A549 (cell line): ENCODE measurements around the gene THSD7A. TPM values are rescaled to one million over a fixed set of nuclear protein-coding genes. Genes with fewer than 3 reads are reported as not detected.

Experiments
- ATAC-seq, 2 experiments: fragments of 200-7000 bp in 1 of 2; fragments of >200 bp in 1 of 2; cut with Nextera tagmentation in 1 of 2; cut with Tn5 transposase in 1 of 2; 3 replicates each; pipeline versions ENCODE4 v1.8.0 to v1.9.1; 2018 to 2020; ENCODE audit warnings: mild to moderate bottlenecking in 1 of 2, moderate library complexity in 1 of 2
- CTCF ChIA-PET: fragments of 300-600 bp; sonication (Branson Sonifier 250); formaldehyde crosslinking; extraction: SDS; loops from one replicate; lab custom pipeline; 2021; ENCODE audit warnings: antibody characterized with exemption, inconsistent platforms; lab: Yijun Ruan, JAX
- POLR2A ChIA-PET: fragments of 350-600 bp; formaldehyde crosslinking; extraction: SDS; loops from one replicate; lab custom pipeline; 2021; ENCODE audit warnings: antibody characterized with exemption, inconsistent platforms; lab: Yijun Ruan, JAX
- DNase-seq, 2 experiments: peaks; one replicate each; pipeline versions ENCODE4 v3.0.0 to v3.0.0-alpha.2; 2011 to 2016; ENCODE audit warnings: low read depth in 1 of 2, low spot score in 1 of 2
- FAIRE-seq: peaks from 2 replicates; lab custom pipeline; 2011; peaks lifted over from hg19 to GRCh38; lab: Jason Lieb, UNC
- H3K27ac ChIP-seq, 2 experiments: fragments of >200 bp; sonication (Bioruptor Twin); formaldehyde crosslinking; 3 replicates each; pipeline ENCODE4 v1.5.1; 2016 to 2017
- H3K4me1 ChIP-seq: fragments of >200 bp; sonication (Bioruptor Twin); formaldehyde crosslinking; 3 replicates; pipeline ENCODE4 v1.6.1; 2016
- H3K4me2 ChIP-seq: fragments of >200 bp; sonication (Bioruptor Twin); formaldehyde crosslinking; 3 replicates; pipeline ENCODE4 v1.6.1; 2016
- H3K4me3 ChIP-seq: fragments of >200 bp; sonication (Bioruptor Twin); formaldehyde crosslinking; 3 replicates; pipeline ENCODE4 v1.5.1; 2016
- H3K9me3 ChIP-seq: fragments of >200 bp; sonication (Bioruptor Twin); formaldehyde crosslinking; 3 replicates; pipeline ENCODE4 v1.6.1; 2016
- CBX8 ChIP-seq: fragments of 200-600 bp; sonication (generic); IDR thresholded peaks from 2 replicates; pipeline ENCODE4 v1.6.1; 2016
- CHD2 ChIP-seq: fragments of 150-350 bp; IDR thresholded peaks from 2 replicates; pipeline ENCODE4 v1.6.1; 2014; ENCODE audit warnings: low read length; ENCODE audit not compliant: partially characterized antibody
- EHMT2 ChIP-seq: fragments of 200-600 bp; sonication (generic); IDR thresholded peaks from 2 replicates; pipeline ENCODE4 v1.6.1; 2016; ENCODE audit warnings: antibody characterized with exemption, low read depth, mild to moderate bottlenecking, moderate library complexity
- EP300 ChIP-seq, 2 experiments: fragments of >200 bp; sonication (Bioruptor Twin); formaldehyde crosslinking; IDR thresholded peaks; 2 replicates in 1 of 2; 3 replicates in 1 of 2; pipeline ENCODE4 v1.6.1; 2016 to 2017
- ESRRA ChIP-seq: fragments of 150-350 bp; IDR thresholded peaks from 2 replicates; pipeline ENCODE4 v1.6.1; 2014; ENCODE audit warnings: mild to moderate bottlenecking, low read length, borderline replicate concordance
- FOSB ChIP-seq: fragments of 250-450 bp; sonication (Bioruptor Pico); IDR thresholded peaks from 2 replicates; pipeline ENCODE4 v1.5.0; 2020; ENCODE audit warnings: mild to moderate bottlenecking, moderate library complexity
- FOXS1 ChIP-seq: fragments of 250-450 bp; sonication (Bioruptor Pico); IDR thresholded peaks from 2 replicates; pipeline ENCODE4 v1.5.0; 2020; ENCODE audit warnings: mild to moderate bottlenecking, moderate library complexity
- GATA3 ChIP-seq: IDR thresholded peaks from 2 replicates; pipeline ENCODE4 v1.6.1; 2012; ENCODE audit warnings: borderline replicate concordance
- HOXA7 ChIP-seq: fragments of 250-450 bp; sonication (Bioruptor Pico); IDR thresholded peaks from 2 replicates; pipeline ENCODE4 v1.5.0; 2020; ENCODE audit warnings: mild to moderate bottlenecking, moderate library complexity
- HOXB13 ChIP-seq: fragments of 250-450 bp; sonication (Bioruptor Pico); IDR thresholded peaks from 2 replicates; pipeline ENCODE4 v1.5.0; 2020; ENCODE audit warnings: low read depth, mild to moderate bottlenecking, moderate library complexity
- HOXB5 ChIP-seq: fragments of 250-450 bp; sonication (Bioruptor Pico); IDR thresholded peaks from 2 replicates; pipeline ENCODE4 v1.5.0; 2020; ENCODE audit warnings: mild to moderate bottlenecking, moderate library complexity
- JUNB ChIP-seq: fragments of >200 bp; sonication (Bioruptor Twin); formaldehyde crosslinking; IDR thresholded peaks from 2 replicates; pipeline ENCODE4 v1.6.1; 2016
- KDM5A ChIP-seq: fragments of 200-600 bp; sonication (generic); IDR thresholded peaks from 2 replicates; pipeline ENCODE4 v1.6.1; 2016; ENCODE audit warnings: antibody characterized with exemption, mild to moderate bottlenecking
- MAZ ChIP-seq: fragments of 150-350 bp; IDR thresholded peaks from 2 replicates; pipeline ENCODE4 v1.6.1; 2014; ENCODE audit warnings: antibody characterized with exemption, low read depth, low read length, borderline replicate concordance
- NFE2L2 ChIP-seq: fragments of 150-350 bp; conservative IDR thresholded peaks from 2 replicates; pipeline ENCODE4 v1.6.1; 2014; ENCODE audit warnings: low read length
- RFX5 ChIP-seq: fragments of 450-650 bp; IDR thresholded peaks from 2 replicates; pipeline ENCODE4 v1.7.1; 2014; ENCODE audit warnings: antibody characterized with exemption, mild to moderate bottlenecking, moderate library complexity
- RNF2 ChIP-seq: fragments of 200-600 bp; sonication (generic); IDR thresholded peaks from 2 replicates; pipeline ENCODE4 v1.6.1; 2016; ENCODE audit warnings: low read depth, mild to moderate bottlenecking, antibody characterized with exemption, moderate library complexity, borderline replicate concordance
- SREBF2 ChIP-seq: fragments of 450-650 bp; IDR thresholded peaks from 2 replicates; pipeline ENCODE4 v1.6.1; 2014; ENCODE audit warnings: mild to moderate bottlenecking, moderate library complexity
- TFCP2L1 ChIP-seq: fragments of 250-450 bp; sonication (Bioruptor Pico); IDR thresholded peaks from 2 replicates; pipeline ENCODE4 v1.5.0; 2021; ENCODE audit warnings: mild to moderate bottlenecking
- TP53 ChIP-seq: fragments of 250-450 bp; sonication (Bioruptor Pico); IDR thresholded peaks from 2 replicates; pipeline ENCODE4 v1.5.0; 2021; ENCODE audit warnings: mild to moderate bottlenecking, moderate library complexity
- ZC3H11A ChIP-seq: fragments of 450-650 bp; IDR thresholded peaks from 2 replicates; pipeline ENCODE4 v1.6.1; 2014; ENCODE audit warnings: antibody characterized with exemption, mild to moderate bottlenecking
- ZSCAN20 ChIP-seq: fragments of 250-450 bp; sonication (Bioruptor Pico); IDR thresholded peaks from 2 replicates; pipeline ENCODE4 v1.8.0; 2022; ENCODE audit warnings: mild to moderate bottlenecking, moderate library complexity
- WGBS: methylation state at CpG from one replicate; pipeline ENCODE4 v1.1.6; 2017; ENCODE audit errors: missing lambda C conversion rate; 5-methylcytosine and 5-hydroxymethylcytosine counted together
- polyA plus RNA-seq, 4 experiments: library from polyadenylated mRNA; depleted of rRNA in 3 of 4; stranded (reverse); fragments of >200 nt; fragmentation: RNase III in 1 of 4; extraction: RNeasy Plus Mini Kit Qiagen cat#74134 plus additional on column Dnase treatment in 1 of 4; gene quantifications; 2 replicates in 3 of 4; 3 replicates in 1 of 4; pipeline ENCODE4 v1.2.3, GENCODE V29; 2011 to 2017
- TF ChIP-seq, protein P1 (sequence below): fragments of 450-650 bp; IDR thresholded peaks from 2 replicates; pipeline ENCODE4 v1.6.1; 2014; ENCODE audit warnings: antibody characterized with exemption
- TF ChIP-seq, protein P2 (sequence below): fragments of >200 bp; sonication (Bioruptor Twin); formaldehyde crosslinking; IDR thresholded peaks from 2 replicates; pipeline ENCODE4 v1.6.1; 2016

Gene THSD7A
- polyA plus RNA-seq, 2 of the 4 experiments (the other 2 are of a cell fraction) = 5.7 to 11.8 TPM

DNA sequence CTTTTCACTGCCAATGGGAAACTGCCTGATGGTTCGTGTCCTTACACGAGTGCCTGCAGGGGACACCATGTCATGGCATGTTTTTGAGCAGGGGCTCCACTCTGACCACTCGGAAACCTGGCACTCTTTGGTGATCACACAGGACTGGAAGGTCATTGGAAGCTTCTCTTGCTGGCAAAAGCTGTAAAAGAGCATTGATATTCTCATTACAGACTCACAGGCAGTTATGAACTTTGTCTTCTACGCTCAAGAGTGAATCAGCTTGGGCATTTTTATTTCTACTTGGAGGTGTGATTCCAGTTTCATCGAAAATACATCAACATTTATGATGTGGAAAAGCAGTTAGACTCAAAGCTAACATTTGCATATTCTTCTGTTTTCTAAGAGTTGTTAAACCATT, 238.7 kb downstream of the THSD7A start:
- no peak for DNase-seq
- 42% methylated on average over 5 of the region's 5 CpGs for WGBS
- Histone ChIP-seq H3K27ac (peak overlapping the region; percentile 40 to 67; a peak in 5 of 6 replicates), H3K9me3 (no peaks in the 10 kb centered on the region), H3K4me1 (peaks cover 24% of the 10 kb centered on the region), H3K4me3 (no peak overlapping the region), H3K4me2 (peak overlapping the region; percentile 60)
- TF ChIP-seq JUNB = no peak
- TF ChIP-seq CBX8 = no peak
- no peak for TF ChIP-seq SREBF2
- TF ChIP-seq RNF2 = no peak
- peak in 1 of 2 experiments; percentile 46; a peak in 2 of 6 replicates for ATAC-seq
- POLR2A ChIA-PET = no interaction called here
- no peak for FAIRE-seq
- CTCF ChIA-PET = interaction anchor here (1.2 kb wide), 1 partner anchor 23 kb away, joined by 4 read pairs; no protein-coding TSS in a partner anchor

DNA sequence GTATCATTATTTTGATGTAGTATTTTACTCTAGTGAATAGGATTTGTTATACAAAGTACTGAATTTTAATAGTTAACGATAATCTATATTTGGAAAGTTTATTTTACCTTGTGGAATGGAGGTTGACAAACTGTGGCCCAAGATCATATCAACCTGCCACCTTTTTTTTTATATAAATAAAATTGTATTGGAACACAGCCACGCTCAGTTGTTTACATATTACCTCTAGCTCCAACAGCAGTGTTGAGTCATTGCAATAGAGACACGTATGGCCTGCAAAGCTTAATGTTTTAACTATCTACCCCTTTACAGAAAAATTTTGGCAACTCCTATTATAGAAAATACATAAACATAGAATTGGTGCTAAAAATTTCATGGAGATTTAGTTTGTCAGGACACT, 239.3 kb downstream of the THSD7A start:
- Histone ChIP-seq H3K4me1 (peaks cover 24% of the 10 kb centered on the region), H3K27ac (0 out of 6 replicates have a peak overlapping the region, but pooled peaks of 1 of the 2 experiments have one; percentile 40), H3K4me3 (no peak overlapping the region), H3K4me2 (peak overlapping the region; percentile 60), H3K9me3 (no peaks in the 10 kb centered on the region)
- 29% methylated on average over 3 of the region's 3 CpGs for WGBS
- ATAC-seq (peak in 1 of 2 experiments; percentile 51; a peak in 1 of 6 replicates), FAIRE-seq (no peak), DNase-seq (no peak)
- ChIA-PET CTCF (interaction anchor here (1.2 kb wide), 1 partner anchor 24 kb away, joined by 4 read pairs; no protein-coding TSS in a partner anchor), POLR2A (no interaction called here)
- no peak for TF ChIP-seq TFCP2L1 (CRISPR knock-in tag)
- TF ChIP-seq, all 56 proteins: peak for 0

DNA sequence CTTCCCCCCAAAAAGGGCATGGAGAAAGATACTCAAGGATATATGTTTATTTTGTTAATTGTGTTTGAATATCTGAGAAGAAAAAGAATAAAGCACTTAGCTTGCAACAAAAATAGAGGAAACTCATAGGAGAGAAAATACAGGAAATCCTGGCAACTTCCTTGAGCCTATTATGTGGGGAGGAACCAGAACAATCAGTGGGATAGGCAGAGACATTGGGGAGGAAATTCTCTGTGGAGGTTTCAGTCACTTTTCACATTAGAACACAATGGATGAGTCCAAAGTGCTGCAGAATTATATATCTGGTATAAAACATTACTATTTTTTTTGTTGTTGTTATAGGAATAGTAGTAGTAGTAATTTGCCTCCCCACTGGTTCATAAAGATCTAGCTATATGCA, 240.1 kb downstream of the THSD7A start:
- Histone ChIP-seq H3K4me2 (no peak overlapping the region), H3K9me3 (no peaks in the 10 kb centered on the region), H3K4me3 (no peak overlapping the region), H3K4me1 (peaks cover 24% of the 10 kb centered on the region), H3K27ac (no peak overlapping the region)
- TF ChIP-seq ZC3H11A = no peak
- TF ChIP-seq NFE2L2 = no peak
- TF ChIP-seq KDM5A = no peak
- no peak for TF ChIP-seq CHD2
- no peak for TF ChIP-seq MAZ
- TF ChIP-seq HOXA7 (CRISPR knock-in tag) = no peak
- TF ChIP-seq EP300 (IDR thresholded peaks at IDR 0.05) = no peak
- TF ChIP-seq FOXS1 (CRISPR knock-in tag) = no peak
- no peak for TF ChIP-seq HOXB13 (CRISPR knock-in tag)
- TF ChIP-seq, protein P1, sequence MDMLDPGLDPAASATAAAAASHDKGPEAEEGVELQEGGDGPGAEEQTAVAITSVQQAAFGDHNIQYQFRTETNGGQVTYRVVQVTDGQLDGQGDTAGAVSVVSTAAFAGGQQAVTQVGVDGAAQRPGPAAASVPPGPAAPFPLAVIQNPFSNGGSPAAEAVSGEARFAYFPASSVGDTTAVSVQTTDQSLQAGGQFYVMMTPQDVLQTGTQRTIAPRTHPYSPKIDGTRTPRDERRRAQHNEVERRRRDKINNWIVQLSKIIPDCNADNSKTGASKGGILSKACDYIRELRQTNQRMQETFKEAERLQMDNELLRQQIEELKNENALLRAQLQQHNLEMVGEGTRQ = no peak
- no peak for TF ChIP-seq RFX5
- TF ChIP-seq, protein P2, sequence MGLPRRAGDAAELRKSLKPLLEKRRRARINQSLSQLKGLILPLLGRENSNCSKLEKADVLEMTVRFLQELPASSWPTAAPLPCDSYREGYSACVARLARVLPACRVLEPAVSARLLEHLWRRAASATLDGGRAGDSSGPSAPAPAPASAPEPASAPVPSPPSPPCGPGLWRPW = no peak
- TF ChIP-seq EHMT2 = no peak
- no peak for TF ChIP-seq FOSB (CRISPR knock-in tag)
- TF ChIP-seq TP53 = no peak
- no peak for TF ChIP-seq HOXB5 (CRISPR knock-in tag)
- TF ChIP-seq ZSCAN20 (CRISPR knock-in tag) = no peak
- no peak for TF ChIP-seq TFCP2L1 (CRISPR knock-in tag)
- no peak for TF ChIP-seq GATA3
- TF ChIP-seq ESRRA = no peak
- CTCF ChIA-PET = interaction anchor here (1.2 kb wide), 1 partner anchor 25 kb away, joined by 4 read pairs; no protein-coding TSS in a partner anchor
- no peak for FAIRE-seq
- POLR2A ChIA-PET = no interaction called here
- ATAC-seq = no peak
- no peak for DNase-seq
